Measurements from ENCODE around the gene EXT2.

EXT2 gene

GRCh38 chr11:44269369-44270351 lies 174.2 kb downstream of the EXT2 start:
- TF ChIP-seq ZFX (IDR thresholded peaks at IDR 0.05; ENCODE audit: borderline replicate concordance) = no peak
- TF ChIP-seq, protein P1, sequence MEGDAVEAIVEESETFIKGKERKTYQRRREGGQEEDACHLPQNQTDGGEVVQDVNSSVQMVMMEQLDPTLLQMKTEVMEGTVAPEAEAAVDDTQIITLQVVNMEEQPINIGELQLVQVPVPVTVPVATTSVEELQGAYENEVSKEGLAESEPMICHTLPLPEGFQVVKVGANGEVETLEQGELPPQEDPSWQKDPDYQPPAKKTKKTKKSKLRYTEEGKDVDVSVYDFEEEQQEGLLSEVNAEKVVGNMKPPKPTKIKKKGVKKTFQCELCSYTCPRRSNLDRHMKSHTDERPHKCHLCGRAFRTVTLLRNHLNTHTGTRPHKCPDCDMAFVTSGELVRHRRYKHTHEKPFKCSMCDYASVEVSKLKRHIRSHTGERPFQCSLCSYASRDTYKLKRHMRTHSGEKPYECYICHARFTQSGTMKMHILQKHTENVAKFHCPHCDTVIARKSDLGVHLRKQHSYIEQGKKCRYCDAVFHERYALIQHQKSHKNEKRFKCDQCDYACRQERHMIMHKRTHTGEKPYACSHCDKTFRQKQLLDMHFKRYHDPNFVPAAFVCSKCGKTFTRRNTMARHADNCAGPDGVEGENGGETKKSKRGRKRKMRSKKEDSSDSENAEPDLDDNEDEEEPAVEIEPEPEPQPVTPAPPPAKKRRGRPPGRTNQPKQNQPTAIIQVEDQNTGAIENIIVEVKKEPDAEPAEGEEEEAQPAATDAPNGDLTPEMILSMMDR (IDR thresholded peaks at IDR 0.05) = no peak

GRCh38 chr11:44270403-44271273 lies 175.2 kb downstream of the EXT2 start:
- TF ChIP-seq, protein P1 (IDR thresholded peaks at IDR 0.05) = no peak
- TF ChIP-seq ZFX (IDR thresholded peaks at IDR 0.05; ENCODE audit: borderline replicate concordance) = no peak
- H3K27ac ChIP-seq = no peak overlapping the region

More at GRCh38 chr11:44269369-44270351, 174.2 kb downstream of the EXT2 start:
- no peak overlapping the region for H3K27ac ChIP-seq

- no peak overlapping the region for H3K27ac ChIP-seq
- no peak for TF ChIP-seq ZFX (IDR thresholded peaks at IDR 0.05; ENCODE audit: borderline replicate concordance)
- TF ChIP-seq, protein P1 (IDR thresholded peaks at IDR 0.05) = no peak
These were observed 175.8 kb downstream of the EXT2 start for GRCh38 chr11:44271286-44271685.

- H3K27ac ChIP-seq = no peak overlapping the region
- TF ChIP-seq ZFX (IDR thresholded peaks at IDR 0.05; ENCODE audit: borderline replicate concordance) = no peak
- TF ChIP-seq, protein P1 (IDR thresholded peaks at IDR 0.05) = no peak
These were observed 178.9 kb downstream of the EXT2 start for GRCh38 chr11:44274404-44274803.

DNA sequence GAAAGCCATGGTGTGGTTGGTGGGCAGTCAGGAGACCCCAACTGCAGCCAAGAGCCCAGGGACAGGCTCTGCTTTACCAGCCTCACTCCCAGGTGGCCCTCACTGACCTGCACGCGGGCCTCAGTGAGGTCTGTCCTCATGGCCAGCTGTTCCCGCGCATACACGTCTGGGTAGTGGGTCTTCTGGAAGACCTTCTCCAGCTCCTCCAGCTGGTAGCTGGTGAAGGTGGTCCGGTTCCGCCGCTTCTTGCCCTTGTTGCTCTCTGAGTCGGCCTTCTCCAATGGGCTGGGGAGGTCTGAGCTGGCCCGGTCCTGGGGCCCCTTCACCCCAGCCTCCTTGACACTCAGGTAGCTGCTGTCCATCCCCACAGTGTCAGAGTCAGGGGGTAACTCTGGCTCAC lies 179.8 kb downstream of the EXT2 start:
- TF ChIP-seq ZFX (IDR thresholded peaks at IDR 0.05; ENCODE audit: borderline replicate concordance) = no peak
- TF ChIP-seq, protein P1 (IDR thresholded peaks at IDR 0.05) = no peak

DNA sequence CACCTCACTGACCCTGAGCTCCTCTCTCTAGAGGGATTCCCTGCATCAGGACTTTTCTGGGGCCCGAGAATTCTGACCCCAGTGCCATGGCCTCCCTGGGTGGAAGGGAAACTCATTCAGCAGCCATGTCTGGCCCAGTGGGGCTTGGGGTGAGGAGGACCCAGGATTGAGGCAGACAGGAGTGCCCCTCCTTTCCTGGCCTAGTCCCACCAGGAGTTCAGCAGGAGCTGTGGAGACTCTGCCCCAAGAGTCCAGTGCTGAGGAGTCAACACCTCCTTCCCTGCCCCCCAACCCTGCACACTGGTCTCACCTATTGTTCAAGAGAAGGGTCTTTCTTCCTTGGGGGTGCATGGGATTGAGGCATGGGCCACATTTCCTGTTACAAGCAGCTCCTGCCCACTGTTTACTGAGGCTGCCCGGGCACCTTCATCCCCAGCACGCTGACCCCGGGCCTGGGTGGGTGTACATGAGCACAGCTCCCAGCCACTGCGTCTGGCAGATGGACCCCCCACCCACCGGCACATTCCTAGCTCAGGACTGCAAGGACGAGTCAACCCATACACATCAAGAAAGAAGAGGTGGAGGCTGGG lies 180.6 kb downstream of the EXT2 start:
- no peak for TF ChIP-seq ZFX (IDR thresholded peaks at IDR 0.05; ENCODE audit: borderline replicate concordance)
- TF ChIP-seq, protein P1 (IDR thresholded peaks at IDR 0.05) = no peak
- H3K27ac ChIP-seq = no peak overlapping the region

More for the DNA sequence above, 179.8 kb downstream of the EXT2 start:
- no peak overlapping the region for H3K27ac ChIP-seq

Data from 22Rv1 (cell line).